Kidney tubule cell (primary cell): ENCODE data around the gene INPP5A.
"Not testable (repeated sequence)": the region's sequence is repeated elsewhere in the genome, so short reads cannot be mapped to it uniquely, and the experiment has no call there.

Experiments used
- DNase-seq: peaks from one replicate; pipeline ENCODE4 v3.0.0-alpha.2; 2018; ENCODE audit warnings: low spot score

The INPP5A gene

GRCh38 chr10:132549371-132549770 is 11.8 kb downstream of the INPP5A start:
- DNase-seq = no peak

DNA sequence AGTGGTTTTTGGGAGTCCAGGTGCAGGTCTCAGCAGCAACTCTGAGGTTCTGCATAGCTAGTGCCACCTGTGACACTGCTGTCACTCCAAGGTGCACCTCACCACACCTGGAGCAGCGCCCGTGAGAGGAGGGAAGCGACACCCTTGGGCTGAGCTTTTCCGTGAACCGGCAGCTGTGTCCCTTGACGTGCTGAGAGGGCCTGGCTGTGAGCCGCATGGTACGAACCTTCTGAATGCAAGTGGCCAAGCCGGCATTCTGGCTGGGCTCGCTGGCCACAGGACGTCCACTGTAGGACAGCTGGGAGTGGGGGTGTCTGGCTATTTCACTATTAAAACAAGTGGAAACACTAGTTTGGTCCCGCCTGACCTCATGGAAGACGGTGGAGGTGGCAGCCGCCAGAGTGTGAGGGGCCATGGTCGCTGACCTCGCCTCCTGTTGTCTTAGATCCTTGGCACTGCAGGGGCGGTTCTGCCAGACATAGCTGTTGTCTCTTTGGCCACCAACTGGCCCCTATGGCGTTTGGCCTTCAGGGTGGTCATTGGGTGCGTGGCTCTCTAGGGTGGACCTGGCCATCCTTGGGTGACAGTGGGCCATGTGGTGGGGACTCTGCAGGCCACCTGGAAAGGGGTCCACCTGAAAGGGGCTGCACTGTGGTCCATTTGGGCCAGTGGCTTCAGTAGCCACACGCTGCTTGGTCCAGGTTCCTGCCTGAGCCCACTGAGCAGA is 12.9 kb downstream of the INPP5A start:
- no peak for DNase-seq

DNA sequence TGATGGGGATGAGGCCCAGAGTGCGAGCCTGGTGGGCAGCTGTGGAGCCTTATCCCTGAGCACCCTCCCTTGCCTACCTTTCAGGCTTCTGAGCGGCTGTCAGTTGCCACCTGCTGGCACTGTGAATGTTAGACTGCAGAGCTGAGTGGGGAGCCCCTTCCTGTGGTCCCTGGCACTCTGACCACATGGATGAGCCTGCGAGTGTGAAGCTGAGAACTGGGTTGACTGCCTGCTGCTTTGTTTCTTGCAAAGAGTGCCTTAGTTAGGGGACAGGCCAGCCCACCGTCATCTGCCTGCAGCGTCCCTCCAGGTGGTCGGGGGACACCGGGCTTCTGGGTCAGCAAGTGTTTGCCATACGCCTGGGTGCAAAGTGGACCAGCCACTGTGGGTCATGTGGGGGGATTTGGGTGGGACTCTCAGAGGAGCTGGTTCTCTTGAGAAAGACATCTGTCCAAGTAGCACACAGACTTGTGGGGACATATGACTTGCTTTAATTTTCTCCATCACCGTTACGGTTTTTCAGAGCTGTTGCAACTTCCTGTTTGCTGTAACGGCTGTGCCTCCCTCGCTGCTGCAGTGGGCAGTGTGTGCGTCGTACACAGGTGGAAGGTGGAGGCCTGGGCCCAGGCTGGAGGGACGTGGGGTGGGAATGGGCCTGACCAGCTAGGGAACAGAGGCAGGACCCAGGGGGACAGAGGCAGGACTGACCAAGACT is 13.7 kb downstream of the INPP5A start:
- no peak for DNase-seq

DNA sequence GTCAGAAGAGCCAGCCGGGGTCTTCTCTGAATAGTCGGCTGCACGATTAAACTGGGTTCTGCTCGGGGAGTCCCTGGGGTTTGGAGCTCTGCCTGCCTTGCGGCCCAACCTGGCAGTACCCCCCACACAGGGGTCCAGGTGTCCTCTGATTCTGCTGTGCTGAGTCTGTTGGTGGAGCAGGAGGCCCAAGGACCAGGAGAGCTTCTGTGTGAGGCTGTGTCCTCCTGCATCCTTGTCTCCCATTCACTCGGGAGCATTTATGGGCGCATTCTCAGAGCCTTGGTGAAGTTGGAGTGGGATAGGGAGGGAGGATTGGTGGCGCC is 14.2 kb downstream of the INPP5A start:
- DNase-seq = no peak

- DNase-seq = not testable (repeated sequence)
Measured at GRCh38 chr10:132552635-132553034, 15.0 kb downstream of the INPP5A start.

GRCh38 chr10:132553568-132553967 is 16.0 kb downstream of the INPP5A start:
- not testable (repeated sequence) for DNase-seq

GRCh38 chr10:132554053-132554990 is 16.7 kb downstream of the INPP5A start:
- no peak for DNase-seq

DNA sequence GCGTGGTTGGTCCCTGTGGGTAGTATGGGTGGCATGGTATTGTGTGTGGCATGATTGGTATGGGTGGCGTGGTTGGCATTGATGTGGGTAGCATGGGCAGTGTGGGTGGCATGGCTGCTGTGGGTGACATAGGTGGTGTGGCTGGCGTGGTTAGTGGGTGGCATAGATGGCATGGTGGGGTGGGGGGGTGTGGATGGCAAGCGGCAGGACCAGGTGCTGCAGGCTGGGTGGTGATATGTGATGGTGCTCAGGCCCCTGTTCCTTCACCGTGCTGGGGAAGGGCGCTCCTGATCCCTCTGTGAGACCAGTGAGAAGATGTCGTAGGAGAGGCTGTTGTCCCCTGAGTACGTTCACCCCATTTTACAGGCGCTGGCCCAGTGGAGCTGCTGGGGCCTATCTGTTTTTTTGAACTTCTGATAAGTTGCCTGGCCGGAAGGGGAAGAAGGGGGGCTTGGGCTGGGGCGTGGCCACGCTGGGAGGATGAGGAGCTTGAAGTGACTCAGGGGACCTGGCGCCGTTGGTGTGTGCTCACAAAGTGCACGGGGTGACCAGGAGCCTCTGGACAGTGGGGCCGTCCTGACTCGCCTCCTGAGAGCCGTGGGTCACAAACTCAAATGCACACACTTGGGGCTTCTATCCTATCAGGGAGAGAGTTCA is 17.5 kb downstream of the INPP5A start:
- DNase-seq = no peak

DNA sequence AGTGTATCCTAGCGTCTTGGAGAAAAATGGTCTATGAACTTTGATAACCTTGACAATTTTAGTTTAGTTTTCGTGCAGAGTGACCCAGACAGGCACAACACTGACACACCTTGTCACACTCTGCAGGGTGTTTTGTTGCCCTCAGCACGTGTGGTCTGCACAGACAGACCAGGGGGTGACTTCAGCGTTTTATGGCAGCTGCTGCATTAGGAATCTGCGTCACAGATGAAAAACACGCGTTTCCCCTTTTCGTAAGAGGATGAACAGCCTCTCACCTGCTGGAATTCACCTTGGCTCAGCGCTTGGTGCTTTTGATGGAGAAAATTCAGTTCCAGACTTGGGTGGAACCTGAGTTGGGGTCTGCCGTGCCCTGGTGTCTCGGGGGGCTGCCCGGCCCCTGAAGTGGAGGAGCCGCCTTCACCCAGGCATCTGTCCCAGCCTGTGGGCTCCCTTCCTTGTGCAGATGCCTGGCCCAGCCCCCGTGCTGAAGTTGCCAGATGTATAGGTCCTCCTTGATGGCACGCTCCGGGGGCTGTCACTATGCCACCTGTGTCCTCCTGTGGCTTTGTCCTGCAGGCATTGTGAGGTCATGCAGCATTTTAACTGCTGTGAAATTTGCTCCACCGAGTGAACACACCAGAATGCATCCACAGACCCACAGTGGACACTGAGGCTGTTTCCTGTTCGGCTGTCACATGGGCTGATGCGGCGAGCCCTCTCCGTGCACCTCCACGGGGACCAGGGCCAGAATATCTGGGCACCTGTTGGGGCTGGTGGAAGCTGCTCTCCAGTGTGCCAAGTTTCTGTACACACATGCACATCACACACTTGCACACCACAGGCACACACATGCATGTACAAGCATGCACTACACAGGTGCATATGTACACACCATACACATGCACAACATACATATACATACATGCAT is 18.3 kb downstream of the INPP5A start:
- no peak for DNase-seq

GRCh38 chr10:132556994-132557441 is 19.4 kb downstream of the INPP5A start:
- DNase-seq = no peak

DNA sequence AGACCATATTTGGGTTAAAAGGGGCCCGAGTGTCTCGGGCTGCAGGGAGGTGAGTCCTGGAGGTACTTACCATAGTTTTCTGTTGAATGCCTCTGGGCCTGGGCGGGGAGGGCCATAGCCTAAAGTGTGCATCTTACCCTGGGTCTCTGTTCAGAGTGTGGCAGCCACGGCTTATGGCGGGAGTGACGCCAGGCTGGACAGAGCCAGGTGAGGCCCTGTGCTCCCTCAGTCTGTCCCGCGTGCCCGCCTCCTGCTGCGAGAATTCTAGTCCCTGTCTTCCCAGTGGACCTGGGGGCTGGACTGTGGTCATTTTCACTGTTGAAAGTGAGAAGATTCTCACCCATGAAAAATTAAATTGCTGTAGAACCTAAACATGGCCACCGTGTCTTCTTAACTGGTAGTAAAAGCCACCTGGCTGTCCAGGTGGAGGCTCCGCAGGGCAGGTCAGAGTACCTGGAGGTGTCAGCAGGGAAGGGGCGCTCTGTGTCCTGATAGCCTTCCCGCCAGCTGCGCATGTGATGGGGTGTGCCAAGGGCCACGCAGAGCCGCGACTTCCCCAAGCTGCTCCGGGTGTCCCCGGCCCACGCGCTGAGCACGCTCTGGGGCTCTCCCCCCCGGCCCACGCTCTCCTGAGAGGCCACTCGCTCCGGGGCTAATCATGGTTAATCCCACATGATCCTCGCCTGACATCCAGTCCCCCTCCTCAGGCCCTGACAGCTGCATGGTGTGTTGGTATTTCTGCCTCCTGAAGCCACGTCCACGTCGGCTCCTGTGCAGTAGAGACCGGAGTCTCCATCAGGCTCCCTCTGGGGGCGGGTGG is 20.3 kb downstream of the INPP5A start:
- DNase-seq = no peak

GRCh38 chr10:132558516-132559413 is 21.2 kb downstream of the INPP5A start:
- no peak for DNase-seq

DNA sequence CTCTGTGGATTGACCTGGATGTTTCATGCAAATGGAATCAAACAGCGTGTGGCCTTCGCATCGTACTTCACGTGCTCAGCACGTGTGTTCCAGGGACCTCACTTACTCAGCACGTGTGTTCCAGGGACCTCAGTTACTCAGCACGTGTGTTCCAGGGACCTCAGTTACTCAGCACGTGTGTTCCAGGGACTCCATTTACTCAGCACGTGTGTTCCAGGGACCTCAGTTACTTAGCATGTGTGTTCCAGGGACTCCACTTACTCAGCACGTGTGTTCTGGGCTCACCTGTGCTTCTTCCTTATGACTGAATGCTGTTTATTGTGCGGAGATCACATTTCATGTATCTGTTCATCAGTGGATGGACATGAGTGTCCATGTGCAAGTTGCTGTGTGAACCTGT is 22.0 kb downstream of the INPP5A start:
- no peak for DNase-seq

GRCh38 chr10:132560241-132560731 is 22.7 kb downstream of the INPP5A start:
- DNase-seq = no peak

DNA sequence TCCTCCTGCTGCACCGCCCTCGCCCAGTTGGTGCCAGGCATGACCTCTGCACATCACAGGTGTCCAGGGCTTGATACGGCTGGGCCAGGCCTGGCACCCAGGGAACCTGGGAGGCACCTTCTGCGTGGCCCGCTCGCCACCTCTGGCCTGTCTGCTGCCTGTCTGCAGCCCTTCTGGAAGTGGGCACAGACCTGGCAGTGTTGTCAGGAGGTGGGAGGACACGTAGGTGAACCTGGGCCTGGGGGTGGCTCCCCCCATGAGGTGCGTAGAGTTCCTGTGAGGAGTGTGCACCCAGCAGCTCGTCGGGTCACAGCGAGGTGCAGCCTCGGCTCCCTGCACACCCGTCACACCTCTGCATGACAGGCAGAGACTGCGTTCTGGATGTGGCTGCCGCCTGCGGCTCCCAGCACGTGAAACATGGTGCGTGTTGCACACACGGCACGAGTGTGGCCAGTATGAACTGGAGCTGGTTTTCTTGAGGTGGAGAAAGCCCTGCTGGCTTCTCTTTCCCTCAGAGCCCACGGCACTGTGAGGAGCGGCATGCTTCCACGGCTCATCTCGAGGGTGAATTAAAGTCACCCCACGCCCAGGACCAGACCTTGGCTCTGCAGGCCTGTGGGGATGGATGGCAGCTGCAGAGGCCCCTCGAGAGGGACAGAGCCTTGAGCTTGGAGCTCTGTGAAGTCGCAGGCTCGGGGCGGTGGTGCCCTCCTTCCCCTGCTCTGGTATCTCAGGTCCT is 24.8 kb downstream of the INPP5A start:
- no peak for DNase-seq

GRCh38 chr10:132562916-132563456 is 25.4 kb downstream of the INPP5A start:
- DNase-seq = no peak

DNA sequence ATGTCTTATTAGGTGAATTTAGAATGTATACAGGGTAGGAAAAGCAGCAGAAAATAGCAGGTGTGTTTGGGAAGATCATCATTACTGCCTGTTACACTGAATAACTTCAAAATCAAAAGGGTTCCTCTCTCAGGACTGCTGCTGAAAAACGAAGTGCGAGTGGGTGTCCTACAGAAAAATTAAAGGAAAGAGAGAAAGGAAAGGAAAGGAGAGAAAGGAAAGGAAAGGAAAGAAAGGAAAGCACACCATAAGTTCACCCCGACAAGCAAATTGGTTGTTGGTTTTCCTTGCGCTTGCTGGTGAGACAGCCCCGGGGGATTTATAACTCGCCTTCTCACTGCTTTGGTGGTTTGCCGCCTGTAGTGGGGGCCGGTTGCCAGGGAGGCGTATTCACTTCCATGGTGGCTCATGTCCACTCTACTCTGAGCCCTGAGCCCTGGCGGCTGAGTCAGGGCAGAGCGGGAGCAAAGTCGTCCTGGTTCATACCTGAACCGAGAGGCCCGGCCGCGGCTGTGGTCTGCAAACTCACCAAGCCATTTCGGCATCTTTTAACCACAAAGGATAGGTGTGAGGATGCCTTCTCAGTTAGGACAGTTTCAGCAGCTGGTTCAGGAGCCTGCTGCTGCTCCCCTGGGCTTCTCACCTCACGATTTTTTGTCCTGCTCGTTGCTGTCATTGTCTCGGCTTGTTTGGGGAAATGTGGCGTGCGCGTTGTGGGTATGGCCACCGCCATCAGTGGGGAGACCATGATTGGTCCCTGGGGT is 26.1 kb downstream of the INPP5A start:
- DNase-seq = no peak
